Coronary artery (tissue), 2 donors: ENCODE results near the gene CFTR.

Experiments
- DNase-seq: peaks from one replicate; pipeline ENCODE4 v3.0.0-alpha.2; 2017; ENCODE audit warnings: low spot score
- H3K27ac ChIP-seq, 2 donors: fragments of 200-600 bp; sonication (generic); one replicate each; pipeline ENCODE4 v1.5.1; 2016 to 2019
- H3K4me3 ChIP-seq: fragments of 200-600 bp; sonication (generic); 2 replicates; pipeline ENCODE4 v1.5.1; 2016; ENCODE audit warnings: mild to moderate bottlenecking, moderate library complexity
- CTCF ChIP-seq: fragments of 200-600 bp; sonication (generic); IDR thresholded peaks from one replicate; pipeline ENCODE4 v1.5.1; 2019; ENCODE audit warnings: antibody characterized with exemption

CFTR gene

GRCh38 chr7:117478836-117479224 is 995 bp upstream of the CFTR start:
- no peak for TF ChIP-seq CTCF
- H3K4me3 ChIP-seq: peak overlapping the region; percentile 64

GRCh38 chr7:117480055-117480362 is 184 bp downstream of the CFTR start:
- TF ChIP-seq CTCF: no peak
- H3K27ac ChIP-seq: no peak overlapping the region
- no peak for DNase-seq
- H3K4me3 ChIP-seq: peak overlapping the region; percentile 64

More at GRCh38 chr7:117478836-117479224, 995 bp upstream of the CFTR start:
- no peak overlapping the region for H3K27ac ChIP-seq
- DNase-seq: no peak

- Histone ChIP-seq H3K27ac (no peak overlapping the region), H3K4me3 (no peak overlapping the region)
- DNase-seq: no peak
- no peak for TF ChIP-seq CTCF
Measured at GRCh38 chr7:117480978-117481377, 1.2 kb downstream of the CFTR start.

- no peak overlapping the region for H3K27ac ChIP-seq
- TF ChIP-seq CTCF: no peak
- DNase-seq: no peak
- H3K4me3 ChIP-seq: no peak overlapping the region
Measured at GRCh38 chr7:117485118-117485620, 5.3 kb downstream of the CFTR start.

GRCh38 chr7:117489016-117489415 is 9.2 kb downstream of the CFTR start:
- TF ChIP-seq CTCF: no peak
- DNase-seq: no peak
- no peak overlapping the region for H3K27ac ChIP-seq
- no peak overlapping the region for H3K4me3 ChIP-seq

GRCh38 chr7:117489430-117489829 is 9.6 kb downstream of the CFTR start:
- no peak overlapping the region for H3K4me3 ChIP-seq
- no peak for TF ChIP-seq CTCF
- DNase-seq: no peak
- H3K27ac ChIP-seq: no peak overlapping the region

GRCh38 chr7:117489911-117490310 is 10.1 kb downstream of the CFTR start:
- Histone ChIP-seq H3K4me3 (no peak overlapping the region), H3K27ac (no peak overlapping the region)
- no peak for DNase-seq
- TF ChIP-seq CTCF: no peak
